Right hindlimb (tissue), 1 donor: ENCODE results near the gene GABRG3.

Source experiments
- DNase-seq: peaks from one replicate; pipeline ENCODE4 v3.0.0-alpha.2; 2018

The GABRG3 gene

GRCh38 chr15:27433604-27434003 lies 462.6 kb downstream of the GABRG3 start:
- no peak for DNase-seq

GRCh38 chr15:27438403-27439375 lies 467.7 kb downstream of the GABRG3 start:
- no peak for DNase-seq

GRCh38 chr15:27441120-27441519 lies 470.1 kb downstream of the GABRG3 start:
- DNase-seq, result no peak

GRCh38 chr15:27448234-27448633 lies 477.3 kb downstream of the GABRG3 start:
- no peak for DNase-seq

DNA sequence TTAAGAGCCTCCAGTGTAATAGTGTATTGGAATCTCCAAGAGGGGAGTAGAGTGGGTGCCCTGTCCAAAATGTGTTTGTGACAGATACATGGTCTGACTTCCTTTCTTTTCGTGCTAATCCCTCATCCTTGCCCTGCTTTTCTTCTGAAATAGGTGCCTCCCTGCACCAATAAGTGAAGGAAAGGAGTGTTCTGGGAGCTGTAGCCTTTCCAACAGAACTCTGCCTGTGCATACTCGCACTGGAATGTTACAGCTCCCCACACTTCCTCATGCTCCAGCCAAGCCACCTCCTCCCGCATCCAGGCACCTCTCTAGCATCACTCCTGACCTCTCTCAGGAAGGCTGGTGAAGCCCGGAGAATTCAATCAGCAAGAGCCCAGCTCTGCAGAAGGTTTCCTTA lies 478.0 kb downstream of the GABRG3 start:
- DNase-seq, result peak; percentile 55

GRCh38 chr15:27449941-27450340 lies 479.0 kb downstream of the GABRG3 start:
- DNase-seq, result no peak

DNA sequence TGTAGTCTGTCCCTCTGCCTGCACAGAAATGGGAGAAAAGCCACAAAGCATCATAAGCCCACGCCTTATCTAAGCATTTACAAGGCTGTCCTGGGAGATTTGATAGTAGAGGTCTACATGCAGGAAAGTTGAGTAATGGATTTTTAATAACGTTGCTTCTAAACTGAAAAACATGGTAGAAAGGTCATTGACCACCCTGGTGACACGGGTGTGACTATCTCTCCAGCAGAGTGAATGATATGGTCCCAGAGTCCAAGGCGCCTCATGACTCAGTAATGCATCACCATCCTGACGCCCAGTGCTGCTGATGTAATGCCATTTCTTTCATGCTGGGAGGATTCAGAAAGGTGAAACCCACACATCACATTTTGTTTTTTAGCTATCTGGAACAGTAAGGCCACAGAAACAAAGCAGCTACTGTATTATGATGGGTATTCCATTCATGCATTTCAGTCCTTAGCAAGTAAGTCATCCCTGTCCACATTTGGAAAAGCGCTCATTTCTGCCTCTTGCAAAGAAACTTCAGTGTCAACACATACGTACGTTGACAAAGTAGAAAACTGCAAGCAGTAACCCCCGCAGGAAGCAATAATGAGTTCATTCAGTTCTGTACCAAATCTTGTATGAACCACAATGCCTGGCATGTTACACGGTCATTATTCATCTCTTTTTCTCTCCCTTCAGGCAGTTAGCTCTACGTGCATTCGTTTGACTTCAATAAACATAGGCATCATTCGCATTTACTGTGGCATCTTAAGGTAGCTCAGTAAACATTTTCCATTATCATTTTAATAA lies 483.5 kb downstream of the GABRG3 start:
- DNase-seq, result no peak

DNA sequence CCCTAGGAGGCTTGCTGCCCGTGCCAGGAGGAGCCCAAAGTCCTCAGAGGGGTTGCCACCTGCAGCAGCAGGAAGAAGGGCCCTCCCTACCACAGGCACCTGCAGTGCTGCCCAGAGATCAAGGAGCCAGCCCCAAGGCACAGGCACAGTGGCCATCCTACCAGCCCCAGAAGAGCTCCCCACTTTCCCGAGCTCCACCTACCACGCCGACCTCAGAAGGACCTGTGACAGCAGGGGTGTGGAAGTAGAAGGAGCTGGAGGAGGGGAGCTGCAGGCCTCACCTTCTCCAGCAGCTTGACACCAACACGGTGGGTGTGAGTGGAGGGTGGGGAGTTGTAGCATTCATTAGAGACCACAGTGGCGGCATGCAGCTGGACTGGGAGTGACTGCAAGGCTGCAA lies 485.8 kb downstream of the GABRG3 start:
- no peak for DNase-seq

- DNase-seq, result no peak
Measured at GRCh38 chr15:27457766-27458165, 486.8 kb downstream of the GABRG3 start.

DNA sequence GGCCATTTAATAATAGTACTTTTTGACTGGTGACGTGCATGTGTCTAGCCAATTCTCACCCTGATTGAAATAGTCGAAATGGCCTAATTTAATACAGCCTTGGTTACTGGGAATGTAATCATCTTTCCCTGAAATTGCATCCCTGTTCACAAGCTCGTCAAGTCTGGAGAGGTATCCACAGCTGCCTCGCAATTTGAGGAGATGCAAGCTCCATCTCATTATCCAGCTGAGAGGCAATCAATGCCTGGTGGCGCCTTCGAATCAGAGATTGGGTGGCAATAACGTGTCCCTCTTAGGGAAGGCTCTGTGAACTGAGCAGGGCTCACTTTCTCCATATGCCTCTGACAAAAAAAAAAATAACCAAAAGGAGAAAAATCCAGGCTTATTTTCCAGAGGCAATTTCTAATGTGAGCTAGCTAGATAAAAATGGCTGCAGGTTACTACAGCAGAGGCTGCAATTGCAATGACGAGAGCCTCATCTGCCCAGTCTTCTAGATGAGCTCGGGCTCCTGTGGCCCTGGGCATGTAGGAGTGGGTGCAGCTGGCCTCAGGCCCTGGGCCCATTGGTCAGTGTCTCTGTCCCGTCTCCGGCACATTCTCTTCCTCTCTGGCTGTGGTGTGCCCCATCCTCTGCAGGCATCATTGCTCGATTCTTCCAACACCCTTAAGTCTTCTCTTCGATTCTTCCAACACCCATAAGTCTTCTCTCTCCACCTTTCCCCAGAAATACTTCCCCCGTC lies 487.5 kb downstream of the GABRG3 start:
- no peak for DNase-seq

DNA sequence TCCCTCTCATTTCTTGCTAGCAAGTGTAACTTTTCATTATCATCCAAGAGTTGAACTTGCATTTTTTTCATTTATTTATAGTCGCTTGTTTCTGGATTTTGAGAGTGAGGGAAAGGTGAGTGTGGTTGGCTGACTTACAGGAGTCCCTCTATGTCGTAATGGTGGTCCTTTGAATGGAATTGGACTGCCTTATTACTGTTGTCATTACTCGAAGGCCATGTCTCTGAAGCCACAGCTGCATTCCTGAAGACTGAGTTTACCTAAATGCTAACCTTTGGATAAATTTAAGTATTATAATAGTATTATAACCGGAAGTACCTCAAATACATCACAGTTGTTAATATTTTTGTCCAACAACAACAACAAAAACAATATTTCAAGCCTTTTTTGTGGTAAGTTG lies 488.9 kb downstream of the GABRG3 start:
- DNase-seq, result no peak

GRCh38 chr15:27461181-27461580 lies 490.2 kb downstream of the GABRG3 start:
- no peak for DNase-seq

DNA sequence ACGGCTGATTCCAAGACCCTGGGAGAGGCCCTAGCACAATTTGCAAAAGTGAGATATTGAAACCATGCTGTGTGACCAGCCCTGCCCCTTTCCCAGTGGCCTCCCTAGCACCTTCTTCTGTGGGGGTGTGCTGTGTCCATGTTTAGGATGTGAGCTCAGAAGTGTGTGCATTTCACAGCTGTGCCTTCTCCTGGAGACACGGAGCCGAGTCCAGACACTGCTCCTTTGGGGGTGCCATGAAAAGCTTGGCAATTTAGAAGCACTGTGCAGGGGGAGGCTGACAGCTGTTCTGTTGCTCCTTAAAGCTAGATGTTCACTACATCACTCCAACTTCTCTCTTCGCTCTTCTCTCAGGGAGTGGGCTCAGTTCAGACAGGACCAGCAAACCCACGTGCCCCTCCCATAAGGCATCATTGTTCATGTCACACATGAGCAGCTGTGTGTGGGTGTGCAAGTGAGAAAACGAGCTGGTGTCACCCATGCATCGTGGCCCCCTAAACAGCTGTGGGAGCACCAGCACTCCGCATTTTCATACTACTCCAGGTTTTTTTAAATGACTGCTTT lies 492.6 kb downstream of the GABRG3 start:
- DNase-seq, result no peak

DNA sequence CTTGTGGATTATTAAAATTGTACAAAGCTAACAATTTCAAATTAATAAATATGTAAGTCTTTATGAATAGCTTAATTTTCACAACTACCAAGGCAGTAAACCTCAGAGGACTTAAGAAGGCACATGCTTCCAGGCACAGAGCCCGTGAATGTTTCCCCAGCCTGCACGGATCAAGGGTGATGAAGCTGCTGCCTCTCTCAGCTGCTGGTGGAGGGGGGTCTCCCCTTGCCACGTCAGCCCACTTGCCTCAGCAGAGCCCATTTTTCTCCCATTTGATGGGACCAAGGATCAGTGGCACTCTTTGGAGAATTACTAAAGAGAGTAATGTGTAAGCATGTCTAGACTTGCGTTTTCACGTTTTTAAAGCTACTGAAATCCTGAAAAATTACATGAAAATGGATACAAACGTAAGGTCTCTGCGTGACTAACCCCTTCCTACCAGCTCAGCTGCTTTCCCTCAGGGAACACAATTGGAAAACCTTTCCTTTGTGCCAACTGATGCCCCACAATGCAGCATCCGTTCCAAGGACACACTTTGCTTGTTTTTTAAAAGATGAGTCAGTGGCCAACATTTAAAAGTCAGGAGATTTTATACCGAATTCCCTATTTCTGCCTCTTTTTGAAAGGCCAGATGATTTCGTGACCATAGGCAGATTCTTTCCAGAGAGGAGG lies 494.1 kb downstream of the GABRG3 start:
- DNase-seq, result no peak

DNA sequence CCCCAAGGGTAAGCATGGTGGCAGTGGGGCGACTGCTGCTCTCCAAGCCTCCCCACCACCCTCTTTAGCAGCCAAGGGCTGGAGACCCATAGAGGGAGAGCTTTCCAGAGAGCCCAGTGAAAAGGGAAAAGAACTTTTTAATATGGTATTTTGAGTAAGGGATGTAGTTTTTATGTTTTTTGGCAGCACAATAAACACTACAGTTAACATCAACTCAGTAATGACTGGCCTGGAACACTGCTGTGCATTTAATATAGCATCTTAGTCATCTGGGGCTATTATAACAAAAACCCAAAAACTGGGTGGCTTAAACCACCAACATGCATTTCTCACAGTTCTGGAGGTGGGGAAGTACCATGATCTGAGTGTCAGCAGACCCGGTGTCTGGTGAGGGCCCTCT lies 495.8 kb downstream of the GABRG3 start:
- no peak for DNase-seq

DNA sequence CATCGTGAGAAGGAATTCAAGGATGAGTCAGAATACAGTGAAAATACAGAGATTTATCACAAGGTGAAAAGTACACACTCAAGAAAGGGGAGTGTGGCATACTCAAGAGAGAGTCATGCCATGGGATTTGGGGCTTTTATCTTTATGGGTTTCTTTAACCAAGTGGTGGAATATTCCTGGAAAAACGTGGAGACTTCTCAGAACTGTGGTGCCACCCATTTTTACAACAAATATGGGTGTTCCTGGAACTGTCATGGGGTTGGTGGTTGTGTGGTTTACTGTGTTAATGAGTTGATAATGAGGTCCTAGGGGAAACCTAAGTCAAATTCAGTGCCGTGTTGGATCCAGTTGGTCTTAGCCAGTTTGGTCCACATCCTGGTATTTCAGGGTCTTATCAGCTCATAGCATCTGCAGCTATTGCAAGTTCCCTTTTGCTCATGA lies 497.2 kb downstream of the GABRG3 start:
- no peak for DNase-seq

DNA sequence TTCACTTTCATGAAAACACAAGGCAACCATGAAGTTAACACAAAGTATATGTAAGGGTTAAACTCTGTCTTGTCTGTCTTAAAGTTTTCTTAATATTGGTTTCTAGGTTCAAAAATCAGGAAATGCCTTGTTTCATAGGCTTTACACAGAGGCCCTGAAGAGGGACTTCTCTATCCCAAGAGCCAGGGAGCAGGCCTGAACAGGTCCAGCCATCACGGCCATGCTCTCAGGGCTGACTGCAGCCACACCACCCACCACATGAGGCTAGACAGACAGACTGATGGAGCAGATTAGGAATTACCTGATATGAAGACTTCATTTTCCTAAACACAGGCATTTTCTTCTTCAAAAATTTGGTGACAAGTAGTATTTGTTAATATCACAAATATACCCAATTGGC lies 502.9 kb downstream of the GABRG3 start:
- DNase-seq, result no peak

- no peak for DNase-seq
Measured at GRCh38 chr15:27475395-27475794, 504.4 kb downstream of the GABRG3 start.

DNA sequence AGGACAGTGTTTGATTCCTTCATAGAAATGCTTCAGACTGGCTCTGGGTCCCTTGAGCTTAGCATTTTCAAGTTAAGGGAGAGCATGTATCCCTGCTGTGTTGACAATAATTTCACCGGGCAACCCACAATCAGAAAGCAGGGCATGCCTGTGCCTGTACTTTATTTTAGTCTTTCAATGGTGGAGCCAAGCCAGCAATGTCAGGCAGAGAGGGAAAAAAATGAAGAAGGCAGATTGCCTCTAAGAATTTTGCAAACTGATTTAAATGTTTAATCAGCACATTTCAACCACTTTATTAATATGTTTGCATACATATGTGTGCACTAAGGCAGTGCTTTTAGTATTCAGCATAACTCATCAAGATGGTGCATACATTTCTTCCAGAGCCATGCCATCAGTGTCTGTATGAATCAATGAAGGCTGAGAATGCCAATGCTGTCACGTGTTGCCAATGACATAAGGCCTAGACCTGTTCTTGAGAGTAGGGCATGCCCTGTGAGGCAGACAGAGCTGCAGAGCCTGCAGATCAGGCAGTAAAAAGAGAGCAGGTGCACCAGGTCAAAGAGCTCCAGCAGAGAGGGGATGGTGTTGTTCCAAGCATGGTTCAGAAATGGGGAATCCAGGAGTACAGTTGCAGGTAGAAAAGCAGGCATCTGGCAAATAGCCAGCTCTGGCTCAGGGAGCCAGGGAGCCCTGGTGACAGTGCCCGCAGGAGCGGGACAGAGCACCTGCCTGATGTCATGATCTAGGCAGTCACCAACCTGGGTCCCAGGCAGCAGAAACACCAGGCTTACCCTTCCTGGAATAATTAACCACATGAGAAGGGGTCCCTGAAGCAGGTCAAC lies 508.5 kb downstream of the GABRG3 start:
- DNase-seq, result no peak

DNA sequence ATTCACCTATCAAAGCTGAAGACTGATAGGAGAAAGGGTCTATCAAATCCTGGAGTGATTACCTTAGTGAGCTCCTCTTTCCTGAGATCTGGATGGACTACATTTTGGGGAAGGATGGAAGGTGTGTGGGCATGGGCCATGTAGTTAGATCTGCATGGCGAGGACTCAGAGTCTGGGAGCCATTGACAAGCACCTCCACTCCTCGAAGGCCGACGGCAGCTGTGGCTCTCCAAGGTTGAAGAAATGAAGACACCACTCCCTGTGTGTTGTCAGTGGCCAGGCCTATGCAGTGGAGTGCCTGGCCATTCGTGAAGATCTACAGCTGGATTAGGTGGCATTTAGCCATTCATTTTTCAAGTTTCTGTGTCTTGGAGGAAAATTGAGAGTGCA lies 509.2 kb downstream of the GABRG3 start:
- DNase-seq, result no peak

DNA sequence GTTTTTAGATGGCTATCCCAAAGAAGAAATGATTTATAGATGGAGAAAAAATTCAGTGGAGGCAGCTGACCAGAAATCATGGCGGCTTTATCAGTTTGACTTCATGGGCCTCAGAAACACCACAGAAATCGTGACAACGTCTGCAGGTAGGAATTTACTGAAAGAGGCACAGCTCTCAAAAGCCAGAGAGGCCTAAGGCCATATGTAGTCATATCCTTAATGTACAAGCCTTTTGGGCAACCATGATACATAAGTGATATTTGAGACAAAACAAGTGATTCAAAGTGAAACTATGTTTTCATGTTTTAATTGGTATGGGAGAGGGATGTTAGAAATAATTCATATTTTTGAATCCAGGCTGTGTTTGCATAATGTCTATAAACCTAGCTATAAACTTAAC lies 509.7 kb downstream of the GABRG3 start:
- no peak for DNase-seq
